Measurements from ENCODE around the gene ASB6.
"Not testable (repeated sequence)": the region's sequence is repeated elsewhere in the genome, so short reads cannot be mapped to it uniquely, and the experiment has no call there.

- not testable (repeated sequence) for TF ChIP-seq CTCF (IDR thresholded peaks at IDR 0.05); ZFX (IDR thresholded peaks at IDR 0.05; ENCODE audit: borderline replicate concordance)
Measured at GRCh38 chr9:129636343-129636742, 5.6 kb downstream of the ASB6 start.

All from 22Rv1 (cell line).